Activated CD4-positive, alpha-beta T cell treated with anti-CD3 and anti-CD28 coated beads for 4 hours (primary cell): ENCODE measurements around the gene ANKRD60.

ENCODE experiments used
- DNase-seq, 2 donors: peaks; one replicate each; pipeline ENCODE4 v3.0.0-alpha.2; 2020

The ANKRD60 gene

GRCh38 chr20:58228484-58229197, at the start of gene ANKRD60:
Gene ANKRD60, minus strand, starts transcription at chr20:58228653. Its CDS starts 0 bp downstream, at chr20:58228653.
- DNase-seq = peak; percentile 44 to 52

- no peak for DNase-seq
These were observed 49.4 kb upstream of the ANKRD60 start for GRCh38 chr20:58277578-58278472.

GRCh38 chr20:58277107-58277506, 48.7 kb upstream of the ANKRD60 start:
- DNase-seq = no peak

- DNase-seq = no peak
These were observed 45.9 kb upstream of the ANKRD60 start for GRCh38 chr20:58274384-58274783.

GRCh38 chr20:58271606-58272351, 43.3 kb upstream of the ANKRD60 start:
- DNase-seq = peak; percentile 20 to 30

- DNase-seq = no peak
These were observed 40.6 kb upstream of the ANKRD60 start for GRCh38 chr20:58268936-58269619.

GRCh38 chr20:58268421-58268821, 40.0 kb upstream of the ANKRD60 start:
- DNase-seq = no peak

GRCh38 chr20:58267389-58268215, 39.1 kb upstream of the ANKRD60 start:
- no peak for DNase-seq

- DNase-seq = no peak
These were observed 35.8 kb upstream of the ANKRD60 start for GRCh38 chr20:58264271-58264670.

GRCh38 chr20:58261660-58262059, 33.2 kb upstream of the ANKRD60 start:
- DNase-seq = no peak

GRCh38 chr20:58260006-58260405, 31.6 kb upstream of the ANKRD60 start:
- DNase-seq = no peak

GRCh38 chr20:58256842-58257241, 28.4 kb upstream of the ANKRD60 start:
- DNase-seq = no peak

- no peak for DNase-seq
These were observed 27.9 kb upstream of the ANKRD60 start for GRCh38 chr20:58256307-58256706.

- no peak for DNase-seq
These were observed 26.4 kb upstream of the ANKRD60 start for GRCh38 chr20:58254890-58255289.

- no peak for DNase-seq
These were observed 23.6 kb upstream of the ANKRD60 start for GRCh38 chr20:58251979-58252591.

- DNase-seq = no peak
These were observed 23.0 kb upstream of the ANKRD60 start for GRCh38 chr20:58251348-58251978.

- no peak for DNase-seq
These were observed 17.9 kb upstream of the ANKRD60 start for GRCh38 chr20:58246346-58246745.

- DNase-seq = no peak
These were observed 17.5 kb upstream of the ANKRD60 start for GRCh38 chr20:58245931-58246330.

GRCh38 chr20:58245181-58245891, 16.9 kb upstream of the ANKRD60 start:
- no peak for DNase-seq

- DNase-seq = no peak
These were observed 16.1 kb upstream of the ANKRD60 start for GRCh38 chr20:58244517-58245030.
